Liver (tissue), 3 donors: Measurements from ENCODE around the gene MICOS13.

ENCODE experiments used
- ATF3 ChIP-seq: IDR thresholded peaks from 2 replicates; pipeline ENCODE4 v1.6.1; 2016; ENCODE audit warnings: antibody characterized with exemption
- CTCF ChIP-seq: fragments of 150-350 bp; IDR thresholded peaks from 2 replicates; pipeline ENCODE4 v1.5.1; 2017; ENCODE audit warnings: improper control_type of control experiment, low read depth, low read length; ENCODE audit not compliant: missing input control
- FOXA1 ChIP-seq: IDR thresholded peaks from 2 replicates; pipeline ENCODE4 v1.6.1; 2016; ENCODE audit warnings: antibody characterized with exemption
- GABPA ChIP-seq, 2 donors: IDR thresholded peaks in 1 of 2; conservative IDR thresholded peaks in 1 of 2; 2 replicates each; pipeline ENCODE4 v1.6.1; 2016; ENCODE audit warnings: antibody characterized with exemption in 2 of 2, mild to moderate bottlenecking in 1 of 2, moderate library complexity in 1 of 2
- JUND ChIP-seq, 2 donors: IDR thresholded peaks; 2 replicates each; pipeline ENCODE4 v1.6.1; 2016; ENCODE audit warnings: antibody characterized with exemption in 2 of 2
- MAX ChIP-seq: IDR thresholded peaks from 2 replicates; pipeline ENCODE4 v1.6.1; 2016; ENCODE audit warnings: antibody characterized with exemption
- RAD21 ChIP-seq, 2 donors: IDR thresholded peaks; 2 replicates each; pipeline ENCODE4 v1.6.1; 2016; ENCODE audit warnings: antibody characterized with exemption in 2 of 2, mild to moderate bottlenecking in 2 of 2
- REST ChIP-seq: IDR thresholded peaks from 2 replicates; pipeline ENCODE4 v1.6.1; 2016; ENCODE audit warnings: antibody characterized with exemption, mild to moderate bottlenecking
- TAF1 ChIP-seq: conservative IDR thresholded peaks from 2 replicates; pipeline ENCODE4 v1.6.1; 2016; ENCODE audit warnings: antibody characterized with exemption, mild to moderate bottlenecking
- donor health status: healthy.
- donor health status: healthy.

DNA sequence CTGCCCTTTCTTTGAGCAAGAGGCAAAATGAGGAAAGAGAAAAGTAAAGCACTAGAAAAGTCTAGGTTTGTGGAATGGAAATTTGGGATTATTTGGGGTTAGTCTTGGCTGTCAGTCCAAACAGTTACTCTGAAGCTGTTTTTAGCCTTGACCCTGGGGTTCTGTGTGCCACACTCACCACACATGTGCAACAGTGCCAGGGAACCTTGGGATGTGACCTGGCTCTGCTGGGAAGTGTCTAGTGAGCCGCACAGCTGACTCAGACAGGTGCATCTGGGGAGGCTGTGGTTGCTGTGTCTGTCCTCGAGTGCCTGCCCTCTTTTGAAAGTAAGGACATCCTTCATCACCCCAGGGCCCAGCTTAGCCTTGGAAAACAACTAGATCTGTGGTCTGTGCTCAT, 15.8 kb downstream of the MICOS13 start:
- no peak for TF ChIP-seq CTCF
- no peak for TF ChIP-seq FOXA1
- no peak for TF ChIP-seq RAD21 (IDR thresholded peaks at IDR 0.05)
- no peak for TF ChIP-seq MAX
- no peak for TF ChIP-seq REST
- no peak for TF ChIP-seq GABPA (IDR thresholded peaks at IDR 0.05 in 1 of 2, conservative IDR thresholded peaks at IDR 0.05 in 1 of 2)
- TF ChIP-seq ATF3 = no peak
- no peak for TF ChIP-seq JUND (IDR thresholded peaks at IDR 0.05)
- no peak for TF ChIP-seq TAF1
